Trophoblast cell (in vitro differentiated cells and primary cell): ENCODE data around the gene RNF123.

Source experiments
- DNase-seq, 2 donors: peaks; one replicate each; pipeline ENCODE4 v3.0.0-alpha.2; 2016
- H2AFZ ChIP-seq: 2 replicates; pipeline ENCODE4 v1.6.1; 2013; ENCODE audit warnings: low read length, moderate library complexity, mild to moderate bottlenecking; ENCODE audit not compliant: insufficient read depth, poor library complexity
- H2AK5ac ChIP-seq: 2 replicates; pipeline ENCODE4 v1.6.1; 2013; ENCODE audit warnings: mild to moderate bottlenecking, low read length
- H2BK120ac ChIP-seq: 2 replicates; pipeline ENCODE4 v1.6.1; 2013; ENCODE audit warnings: low read length, mild to moderate bottlenecking, moderate library complexity; ENCODE audit not compliant: insufficient read depth, poor library complexity
- H2BK12ac ChIP-seq: 2 replicates; pipeline ENCODE4 v1.6.1; 2013; ENCODE audit warnings: mild to moderate bottlenecking, low read length, moderate library complexity
- H2BK5ac ChIP-seq: 2 replicates; pipeline ENCODE4 v1.6.1; 2013; ENCODE audit warnings: low read length, low read depth, moderate library complexity, mild to moderate bottlenecking; ENCODE audit not compliant: poor library complexity
- H3K14ac ChIP-seq: 2 replicates; pipeline ENCODE4 v1.6.1; 2013; ENCODE audit warnings: mild to moderate bottlenecking, low read length
- H3K18ac ChIP-seq: 2 replicates; pipeline ENCODE4 v1.6.1; 2013; ENCODE audit warnings: mild to moderate bottlenecking, low read length
- H3K23ac ChIP-seq: 2 replicates; pipeline ENCODE4 v1.6.1; 2013; ENCODE audit warnings: low read length
- H3K27ac ChIP-seq: 2 replicates; pipeline ENCODE4 v1.5.1; 2013; ENCODE audit warnings: low read depth, mild to moderate bottlenecking, inconsistent platforms, low read length, moderate library complexity
- H3K27me3 ChIP-seq: 2 replicates; pipeline ENCODE4 v1.6.1; 2013; ENCODE audit warnings: inconsistent platforms, mild to moderate bottlenecking, low read length, moderate library complexity; ENCODE audit not compliant: insufficient read depth
- H3K36me3 ChIP-seq, 2 experiments: 1 replicate in 1 of 2; 2 replicates in 1 of 2; pipeline ENCODE4 v1.6.1; 2013; ENCODE audit warnings: low read length in 2 of 2, mild to moderate bottlenecking in 2 of 2, moderate library complexity in 1 of 2; ENCODE audit not compliant: insufficient read depth in 2 of 2, control insufficient read depth in 1 of 2
- H3K4ac ChIP-seq: 2 replicates; pipeline ENCODE4 v1.6.1; 2013; ENCODE audit warnings: low read depth, mild to moderate bottlenecking, low read length, moderate library complexity
- H3K4me1 ChIP-seq, 2 experiments: 1 replicate in 1 of 2; 2 replicates in 1 of 2; pipeline ENCODE4 v1.6.1; 2013; ENCODE audit warnings: low read length in 2 of 2, mild to moderate bottlenecking in 2 of 2, moderate library complexity in 1 of 2; ENCODE audit not compliant: insufficient read depth in 2 of 2, control insufficient read depth in 1 of 2
- H3K4me2 ChIP-seq: 2 replicates; pipeline ENCODE4 v1.6.1; 2013; ENCODE audit warnings: inconsistent platforms, mild to moderate bottlenecking, low read length, moderate library complexity
- H3K4me3 ChIP-seq: 2 replicates; pipeline ENCODE4 v1.5.1; 2013; ENCODE audit warnings: mild to moderate bottlenecking, low read depth, low read length, inconsistent platforms
- H3K79me1 ChIP-seq: one replicate; pipeline ENCODE4 v1.6.1; 2013; ENCODE audit warnings: low read length
- H3K79me2 ChIP-seq: 2 replicates; pipeline ENCODE4 v1.6.1; 2013; ENCODE audit warnings: low read length, mild to moderate bottlenecking; ENCODE audit not compliant: control insufficient read depth, insufficient read depth, poor library complexity
- H3K9ac ChIP-seq: 2 replicates; pipeline ENCODE4 v1.6.1; 2013; ENCODE audit warnings: mild to moderate bottlenecking, low read length
- H3K9me3 ChIP-seq: 2 replicates; pipeline ENCODE4 v1.6.1; 2013; ENCODE audit warnings: low read depth, mild to moderate bottlenecking, control low read depth, inconsistent platforms, low read length; ENCODE audit not compliant: insufficient read depth
- H4K12ac ChIP-seq: 2 replicates; pipeline ENCODE4 v1.6.1; 2013; ENCODE audit warnings: low read depth, mild to moderate bottlenecking, low read length, moderate library complexity
- H4K8ac ChIP-seq: 2 replicates; pipeline ENCODE4 v1.6.1; 2013; ENCODE audit warnings: low read depth, mild to moderate bottlenecking, low read length, moderate library complexity
- H4K91ac ChIP-seq: one replicate; pipeline ENCODE4 v1.6.1; 2013; ENCODE audit warnings: low read depth, mild to moderate bottlenecking, low read length, moderate library complexity
- WGBS: extraction: QIAGEN DNeasy Blood & Tissue Kit; methylation state at CpG from one replicate; pipeline ENCODE4 v1.1.7; 2013; ENCODE audit warnings: missing lambda C conversion rate; ENCODE audit not compliant: insufficient read length, insufficient coverage; ENCODE audit errors: extremely low coverage; 5-methylcytosine and 5-hydroxymethylcytosine counted together

The RNF123 gene

GRCh38 chr3:49674497-49674983 is 14.8 kb upstream of the RNF123 start:
- Histone ChIP-seq H3K4me2 (peak overlapping the region; percentile 85), H2BK5ac (peak overlapping the region; percentile 28), H2BK120ac (peak overlapping the region; percentile 4), H4K91ac (peak overlapping the region; percentile 44), H3K23ac (no peak overlapping the region), H3K36me3 (peaks cover 37 to 41% of the 10 kb centered on the region in 2 experiments), H3K9ac (peak overlapping the region; percentile 88), H2BK12ac (no peak overlapping the region), H3K4me3 (peak overlapping the region; percentile 94), H2AFZ (peak overlapping the region; percentile 2), H3K79me2 (peaks cover 11% of the 10 kb centered on the region), H3K27me3 (no peaks in the 10 kb centered on the region), H3K4me1 (peaks cover 9 to 15% of the 10 kb centered on the region in 2 experiments), H3K14ac (peak overlapping the region; percentile 46), H4K12ac (peak overlapping the region; percentile 65), H3K27ac (peak overlapping the region; percentile 18), H3K4ac (peak overlapping the region; percentile 14), H2AK5ac (peak overlapping the region; percentile 16), H3K18ac (peak overlapping the region; percentile 42), H4K8ac (peak overlapping the region; percentile 44), H3K79me1 (peaks cover 13% of the 10 kb centered on the region), H3K9me3 (no peaks in the 10 kb centered on the region)
- WGBS = no CpG with 5 or more reads among the region's 34 CpGs
- DNase-seq = no peak

GRCh38 chr3:49675912-49676311 is 13.4 kb upstream of the RNF123 start:
- Histone ChIP-seq H4K8ac (no peak overlapping the region), H3K4me1 (peaks cover 9 to 14% of the 10 kb centered on the region in 2 experiments), H3K79me1 (peaks cover 13% of the 10 kb centered on the region), H3K4me2 (no peak overlapping the region), H2BK12ac (no peak overlapping the region), H4K91ac (no peak overlapping the region), H3K27me3 (no peaks in the 10 kb centered on the region), H3K23ac (no peak overlapping the region), H3K79me2 (peaks cover 11% of the 10 kb centered on the region), H3K9ac (no peak overlapping the region), H2AK5ac (no peak overlapping the region), H2BK5ac (no peak overlapping the region), H3K36me3 (peaks cover 50 to 55% of the 10 kb centered on the region in 2 experiments), H3K9me3 (no peaks in the 10 kb centered on the region), H2BK120ac (no peak overlapping the region), H3K4ac (no peak overlapping the region), H4K12ac (no peak overlapping the region), H3K14ac (no peak overlapping the region), H3K27ac (no peak overlapping the region), H2AFZ (no peak overlapping the region), H3K18ac (no peak overlapping the region), H3K4me3 (no peak overlapping the region)
- WGBS = no CpG with 5 or more reads among the region's 11 CpGs
- no peak for DNase-seq

GRCh38 chr3:49680493-49681231 is 8.7 kb upstream of the RNF123 start:
- H3K4me2 ChIP-seq = no peak overlapping the region
- no peak overlapping the region for H4K91ac ChIP-seq
- no CpG with 5 or more reads among the region's 7 CpGs for WGBS
- H3K14ac ChIP-seq = no peak overlapping the region
- H3K23ac ChIP-seq = no peak overlapping the region
- no peak overlapping the region for H3K4me3 ChIP-seq
- no peaks in the 10 kb centered on the region for H3K4me1 ChIP-seq
- no peak overlapping the region for H4K12ac ChIP-seq
- no peaks in the 10 kb centered on the region for H3K9me3 ChIP-seq
- no peak overlapping the region for H4K8ac ChIP-seq
- H3K36me3 ChIP-seq = peaks cover 86% of the 10 kb centered on the region in 2 experiments
- H3K4ac ChIP-seq = no peak overlapping the region
- H2AK5ac ChIP-seq = no peak overlapping the region
- DNase-seq = no peak
- H2BK12ac ChIP-seq = no peak overlapping the region
- no peak overlapping the region for H3K9ac ChIP-seq
- H3K18ac ChIP-seq = no peak overlapping the region
- no peaks in the 10 kb centered on the region for H3K27me3 ChIP-seq
- no peak overlapping the region for H3K27ac ChIP-seq
- H2BK5ac ChIP-seq = no peak overlapping the region
- no peaks in the 10 kb centered on the region for H3K79me2 ChIP-seq
- no peak overlapping the region for H2AFZ ChIP-seq
- H2BK120ac ChIP-seq = no peak overlapping the region
- H3K79me1 ChIP-seq = no peaks in the 10 kb centered on the region

DNA sequence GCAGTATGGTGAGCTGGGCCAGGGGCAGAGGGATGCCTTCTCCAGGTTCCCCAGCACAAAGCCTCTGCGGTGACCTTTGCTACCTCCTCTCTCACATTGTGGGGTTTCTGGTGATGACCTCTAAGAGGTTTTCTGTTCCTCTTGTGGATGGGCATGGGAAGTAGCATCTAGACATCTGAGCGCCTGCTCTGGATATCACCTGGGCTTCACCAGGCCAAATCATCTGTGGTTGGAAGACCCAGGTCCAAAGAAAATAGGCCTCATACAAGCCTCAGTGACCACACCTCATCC is 8.2 kb upstream of the RNF123 start:
- Histone ChIP-seq H3K4me1 (peaks cover 0 to 3% of the 10 kb centered on the region in 2 experiments), H3K27me3 (no peaks in the 10 kb centered on the region), H2AK5ac (no peak overlapping the region), H4K12ac (no peak overlapping the region), H3K79me2 (no peaks in the 10 kb centered on the region), H2AFZ (no peak overlapping the region), H2BK120ac (no peak overlapping the region), H4K91ac (no peak overlapping the region), H3K36me3 (peaks cover 81 to 82% of the 10 kb centered on the region in 2 experiments), H3K23ac (no peak overlapping the region), H3K14ac (no peak overlapping the region), H3K27ac (no peak overlapping the region), H3K79me1 (peaks cover under 1% of the 10 kb centered on the region), H3K9ac (no peak overlapping the region), H3K4me3 (no peak overlapping the region), H2BK12ac (no peak overlapping the region), H3K18ac (no peak overlapping the region), H3K4me2 (no peak overlapping the region), H3K9me3 (no peaks in the 10 kb centered on the region), H2BK5ac (no peak overlapping the region), H4K8ac (no peak overlapping the region), H3K4ac (no peak overlapping the region)
- DNase-seq = no peak
- WGBS = no CpG with 5 or more reads among the region's 2 CpGs
